ENCODE results near the gene HRH3.

DNA sequence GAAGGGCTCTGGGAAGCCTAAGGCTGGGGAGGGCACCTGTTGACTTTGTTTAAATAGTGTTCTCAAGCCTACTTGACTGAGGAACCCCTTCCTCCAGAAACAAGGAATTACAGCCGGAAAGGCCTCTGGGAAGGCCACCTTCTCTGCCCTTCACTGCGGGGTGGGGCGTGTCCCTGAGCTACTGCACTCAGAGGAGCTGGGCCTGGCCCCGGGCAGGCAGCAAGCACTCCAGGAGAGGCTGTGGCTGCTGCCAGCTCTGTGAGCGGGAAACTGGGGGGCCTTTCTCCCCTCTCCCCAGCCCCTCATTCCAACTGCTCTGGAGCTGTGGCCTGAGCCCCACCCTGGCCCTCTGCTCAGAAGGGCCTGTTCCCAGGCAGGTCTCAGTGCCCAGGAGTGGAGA lies 14.3 kb upstream of the HRH3 start:
- TF ChIP-seq TARDBP (IDR thresholded peaks at IDR 0.05) (no peak), SUZ12 (IDR thresholded peaks at IDR 0.05) (no peak), NFRKB (IDR thresholded peaks at IDR 0.05) (no peak), FOXM1 (IDR thresholded peaks at IDR 0.05; ENCODE audit: borderline replicate concordance) (no peak), SP1 (IDR thresholded peaks at IDR 0.05) (no peak)

Data from HEK293T (cell line).